H9 (cell line): Measurements from ENCODE around the gene RNF213. TPM values are rescaled to one million over a fixed set of nuclear protein-coding genes. Genes with fewer than 3 reads are reported as not detected.

Experiments used
- DNase-seq: peaks from one replicate; pipeline ENCODE4 v3.0.0-alpha.2; 2017
- H2AFZ ChIP-seq: one replicate; pipeline ENCODE4 v1.6.1; 2013; ENCODE audit warnings: mild to moderate bottlenecking, low read length, control low read depth, moderate library complexity
- H2AK5ac ChIP-seq: 2 replicates; pipeline ENCODE4 v1.6.1; 2013; ENCODE audit warnings: low read length, control low read depth, mixed read lengths; ENCODE audit not compliant: insufficient read length
- H2BK120ac ChIP-seq: one replicate; pipeline ENCODE4 v1.6.1; 2013; ENCODE audit warnings: low read depth, mild to moderate bottlenecking, low read length, control low read depth, inconsistent platforms; ENCODE audit not compliant: poor library complexity, severe bottlenecking
- H2BK12ac ChIP-seq: 2 replicates; pipeline ENCODE4 v1.6.1; 2013; ENCODE audit warnings: low read length, control low read depth, mixed read lengths, low read depth; ENCODE audit not compliant: insufficient read length
- H2BK15ac ChIP-seq: 2 replicates; pipeline ENCODE4 v1.6.1; 2013; ENCODE audit warnings: low read depth, low read length, control low read depth
- H2BK20ac ChIP-seq: one replicate; pipeline ENCODE4 v1.6.1; 2013; ENCODE audit warnings: low read depth, mild to moderate bottlenecking, low read length, control low read depth, inconsistent platforms; ENCODE audit not compliant: poor library complexity, severe bottlenecking
- H2BK5ac ChIP-seq: 2 replicates; pipeline ENCODE4 v1.6.1; 2013; ENCODE audit warnings: low read length, control low read depth, mixed read lengths; ENCODE audit not compliant: insufficient read length
- H3K14ac ChIP-seq: 2 replicates; pipeline ENCODE4 v1.6.1; 2013; ENCODE audit warnings: low read length, control low read depth; ENCODE audit not compliant: insufficient read depth
- H3K18ac ChIP-seq: 2 replicates; pipeline ENCODE4 v1.6.1; 2013; ENCODE audit warnings: low read depth, mild to moderate bottlenecking, mixed read lengths, low read length, control low read depth; ENCODE audit not compliant: insufficient read length
- H3K23ac ChIP-seq: 2 replicates; pipeline ENCODE4 v1.6.1; 2013; ENCODE audit warnings: low read length, control low read depth, mixed read lengths, low read depth; ENCODE audit not compliant: insufficient read length
- H3K23me2 ChIP-seq: 2 replicates; pipeline ENCODE4 v1.6.1; 2013; ENCODE audit warnings: low read depth, mild to moderate bottlenecking, mixed read lengths, low read length, control low read depth; ENCODE audit not compliant: insufficient read length, poor library complexity, severe bottlenecking
- H3K27ac ChIP-seq: 2 replicates; pipeline ENCODE4 v1.5.1; 2013; ENCODE audit warnings: low read length, control low read depth, mixed read lengths, low read depth; ENCODE audit not compliant: insufficient read length
- H3K27me3 ChIP-seq: 2 replicates; pipeline ENCODE4 v1.6.1; 2013; ENCODE audit warnings: low read length, control low read depth, inconsistent platforms; ENCODE audit not compliant: insufficient read depth
- H3K4ac ChIP-seq: 2 replicates; pipeline ENCODE4 v1.6.1; 2013; ENCODE audit warnings: low read depth, mild to moderate bottlenecking, control low read depth, inconsistent platforms, low read length, moderate library complexity
- H3K4me1 ChIP-seq: 2 replicates; pipeline ENCODE4 v1.6.1; 2013; ENCODE audit warnings: low read length, control low read depth, inconsistent platforms; ENCODE audit not compliant: insufficient read depth
- H3K4me2 ChIP-seq: 2 replicates; pipeline ENCODE4 v1.6.1; 2013; ENCODE audit warnings: low read length, control low read depth, mixed read lengths; ENCODE audit not compliant: insufficient read length, insufficient read depth
- H3K56ac ChIP-seq: 2 replicates; pipeline ENCODE4 v1.6.1; 2013; ENCODE audit warnings: low read depth, mild to moderate bottlenecking, mixed read lengths, low read length, control low read depth; ENCODE audit not compliant: insufficient read length
- H3K79me1 ChIP-seq: 2 replicates; pipeline ENCODE4 v1.6.1; 2013; ENCODE audit warnings: low read depth, mild to moderate bottlenecking, moderate library complexity, low read length, control low read depth, inconsistent platforms; ENCODE audit not compliant: insufficient read depth, poor library complexity, severe bottlenecking
- H3K79me2 ChIP-seq: 2 replicates; pipeline ENCODE4 v1.6.1; 2013; ENCODE audit warnings: low read length, control low read depth, inconsistent platforms; ENCODE audit not compliant: insufficient read depth
- H3K9ac ChIP-seq: 2 replicates; pipeline ENCODE4 v1.6.1; 2013; ENCODE audit warnings: low read length, control low read depth, mixed read lengths; ENCODE audit not compliant: insufficient read length; ENCODE audit errors: extremely low read depth
- H3K9me3 ChIP-seq: one replicate; pipeline ENCODE4 v1.6.1; 2013; ENCODE audit warnings: low read depth, low read length, inconsistent platforms; ENCODE audit not compliant: control insufficient read depth
- H3T11ph ChIP-seq: one replicate; pipeline ENCODE4 v1.6.1; 2013; ENCODE audit warnings: mild to moderate bottlenecking, low read length, control low read depth, inconsistent platforms
- H4K20me1 ChIP-seq: one replicate; pipeline ENCODE4 v1.6.1; 2013; ENCODE audit not compliant: control insufficient read depth, insufficient read length, insufficient read depth
- H4K5ac ChIP-seq: 2 replicates; pipeline ENCODE4 v1.6.1; 2013; ENCODE audit warnings: low read depth, mild to moderate bottlenecking, mixed read lengths, low read length, control low read depth; ENCODE audit not compliant: insufficient read length
- H4K8ac ChIP-seq: replicated peaks from 2 replicates; pipeline ENCODE4 v1.6.1; 2013; ENCODE audit warnings: low read length, control low read depth, mixed read lengths, low read depth; ENCODE audit not compliant: insufficient read length
- H4K91ac ChIP-seq: 2 replicates; pipeline ENCODE4 v1.6.1; 2013; ENCODE audit warnings: low read depth, mild to moderate bottlenecking, moderate library complexity, mixed read lengths, low read length, control low read depth; ENCODE audit not compliant: insufficient read length
- H3K27ac Mint-ChIP-seq, 3 experiments: 2 replicates in 2 of 3; 3 replicates in 1 of 3; pipeline ENCODE4 v1.8.0; 2020 to 2021; ENCODE audit warnings: mixed read lengths in 3 of 3, mild to moderate bottlenecking in 1 of 3, moderate library complexity in 1 of 3
- H3K27me3 Mint-ChIP-seq: 2 replicates; pipeline ENCODE4 v1.8.0; 2021; ENCODE audit warnings: low read depth, mild to moderate bottlenecking, moderate library complexity, mixed read lengths
- H3K36me3 Mint-ChIP-seq, 3 experiments: 2 replicates in 2 of 3; 3 replicates in 1 of 3; pipeline ENCODE4 v1.8.0; 2020 to 2021; ENCODE audit warnings: low read depth in 3 of 3, mixed read lengths in 3 of 3; ENCODE audit not compliant: insufficient read depth in 1 of 3
- H3K4me1 Mint-ChIP-seq, 2 experiments: 2 replicates each; pipeline ENCODE4 v1.8.0; 2020; ENCODE audit warnings: mixed read lengths in 2 of 2
- H3K4me3 Mint-ChIP-seq, 2 experiments: 2 replicates in 1 of 2; 3 replicates in 1 of 2; pipeline ENCODE4 v1.8.0; 2020 to 2021; ENCODE audit warnings: mild to moderate bottlenecking in 2 of 2, mixed read lengths in 2 of 2, moderate library complexity in 1 of 2
- H3K9me3 Mint-ChIP-seq, 2 experiments: 2 replicates in 1 of 2; 3 replicates in 1 of 2; pipeline ENCODE4 v1.8.0; 2020; ENCODE audit warnings: mild to moderate bottlenecking in 2 of 2, mixed read lengths in 2 of 2, moderate library complexity in 1 of 2
- WGBS: extraction: QIAGEN DNeasy Blood & Tissue Kit; methylation state at CpG from one replicate; pipeline ENCODE4 v1.1.7; 2013; ENCODE audit warnings: missing lambda C conversion rate, low lambda C conversion rate, mixed read lengths; ENCODE audit not compliant: insufficient read length; ENCODE audit errors: extremely low coverage; 5-methylcytosine and 5-hydroxymethylcytosine counted together
- total RNA-seq: library from RNA; stranded (reverse); gene quantifications from 2 replicates; pipeline ENCODE4 v1.2.1, GENCODE V29; 2021
- TF ChIP-seq, protein P1 (sequence below): fragments of 200-600 bp; sonication (generic); conservative IDR thresholded peaks from 3 replicates; pipeline ENCODE4 v1.8.0; 2021; ENCODE audit warnings: antibody characterized with exemption, mild to moderate bottlenecking

Gene RNF213
- total RNA-seq, 1 experiment from 2014 or later, result 34.3 TPM

DNA sequence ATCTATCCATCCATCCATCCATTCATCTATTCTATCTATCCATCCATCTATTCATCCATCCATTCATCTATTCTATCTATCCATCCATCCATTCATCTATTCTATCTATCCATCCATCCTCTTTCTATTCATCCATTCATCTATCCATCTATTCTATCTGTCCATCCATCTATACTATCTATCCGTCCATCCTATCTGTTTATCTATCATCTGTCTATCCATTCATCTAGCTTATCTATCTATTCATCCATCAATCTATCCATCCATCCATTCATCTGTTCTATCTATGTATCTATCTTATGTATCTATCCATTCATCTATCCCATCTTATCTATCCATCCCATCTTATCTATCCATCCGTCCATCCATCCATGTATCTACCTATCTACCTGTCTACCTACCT is 8.8 kb downstream of the RNF213 start:
- Mint-ChIP-seq H3K27ac (no peak overlapping the region), H3K27me3 (no peaks in the 10 kb centered on the region), H3K4me1 (peaks cover 6 to 7% of the 10 kb centered on the region in 2 experiments), H3K4me3 (no peak overlapping the region), H3K36me3 (peaks cover 19 to 35% (median 22%) of the 10 kb centered on the region in 3 experiments), H3K9me3 (peaks cover 0 to 2% of the 10 kb centered on the region in 2 experiments; a peak in 2 of 5 replicates)
- H2BK5ac ChIP-seq, result no peak overlapping the region
- no peak overlapping the region for H3K9ac ChIP-seq
- no peak overlapping the region for H2AFZ ChIP-seq
- H3K23ac ChIP-seq, result no peak overlapping the region
- 100% methylated on average over 2 of the region's 2 CpGs for WGBS
- H3K23me2 ChIP-seq, result no peaks in the 10 kb centered on the region
- TF ChIP-seq, protein P1, sequence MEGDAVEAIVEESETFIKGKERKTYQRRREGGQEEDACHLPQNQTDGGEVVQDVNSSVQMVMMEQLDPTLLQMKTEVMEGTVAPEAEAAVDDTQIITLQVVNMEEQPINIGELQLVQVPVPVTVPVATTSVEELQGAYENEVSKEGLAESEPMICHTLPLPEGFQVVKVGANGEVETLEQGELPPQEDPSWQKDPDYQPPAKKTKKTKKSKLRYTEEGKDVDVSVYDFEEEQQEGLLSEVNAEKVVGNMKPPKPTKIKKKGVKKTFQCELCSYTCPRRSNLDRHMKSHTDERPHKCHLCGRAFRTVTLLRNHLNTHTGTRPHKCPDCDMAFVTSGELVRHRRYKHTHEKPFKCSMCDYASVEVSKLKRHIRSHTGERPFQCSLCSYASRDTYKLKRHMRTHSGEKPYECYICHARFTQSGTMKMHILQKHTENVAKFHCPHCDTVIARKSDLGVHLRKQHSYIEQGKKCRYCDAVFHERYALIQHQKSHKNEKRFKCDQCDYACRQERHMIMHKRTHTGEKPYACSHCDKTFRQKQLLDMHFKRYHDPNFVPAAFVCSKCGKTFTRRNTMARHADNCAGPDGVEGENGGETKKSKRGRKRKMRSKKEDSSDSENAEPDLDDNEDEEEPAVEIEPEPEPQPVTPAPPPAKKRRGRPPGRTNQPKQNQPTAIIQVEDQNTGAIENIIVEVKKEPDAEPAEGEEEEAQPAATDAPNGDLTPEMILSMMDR, result no peak
- H4K8ac ChIP-seq, result no peak overlapping the region
- no peak overlapping the region for H2BK15ac ChIP-seq
- H2BK12ac ChIP-seq, result no peak overlapping the region
- H3K9me3 ChIP-seq, result no peaks in the 10 kb centered on the region
- H3K27ac ChIP-seq, result no peak overlapping the region
- H4K20me1 ChIP-seq, result no peaks in the 10 kb centered on the region
- H3K79me1 ChIP-seq, result no peaks in the 10 kb centered on the region
- H2BK20ac ChIP-seq, result no peak overlapping the region
- H4K91ac ChIP-seq, result no peak overlapping the region
- H3K14ac ChIP-seq, result no peak overlapping the region
- H3K56ac ChIP-seq, result no peak overlapping the region
- H2BK120ac ChIP-seq, result no peak overlapping the region
- no peak overlapping the region for H2AK5ac ChIP-seq
- no peak overlapping the region for H3K18ac ChIP-seq
- no peak for DNase-seq
- no peak overlapping the region for H4K5ac ChIP-seq
- no peaks in the 10 kb centered on the region for H3K27me3 ChIP-seq
- peaks cover 9% of the 10 kb centered on the region; the same call in 1 of the 2 replicates for H3K4me1 ChIP-seq
- H3T11ph ChIP-seq, result no peak overlapping the region
- no peaks in the 10 kb centered on the region for H3K79me2 ChIP-seq
- no peak overlapping the region for H3K4ac ChIP-seq
- H3K4me2 ChIP-seq, result no peak overlapping the region
